KMS-11 (cell line): Measurements from ENCODE around the gene OSCP1.

ENCODE experiments used
- H2AFZ ChIP-seq: fragments of 200-600 bp; sonication (generic); 2 replicates; pipeline ENCODE4 v1.6.1; 2016; ENCODE audit warnings: antibody characterized with exemption, mixed run types, low read depth
- H3K27ac ChIP-seq: fragments of 200-600 bp; sonication (generic); 2 replicates; pipeline ENCODE4 v1.6.1; 2016; ENCODE audit warnings: mild to moderate bottlenecking, mixed run types
- H3K27me3 ChIP-seq: fragments of 200-600 bp; sonication (generic); 2 replicates; pipeline ENCODE4 v1.6.1; 2017; ENCODE audit warnings: mild to moderate bottlenecking, low read depth, mixed run types, moderate library complexity; ENCODE audit not compliant: insufficient read depth
- H3K36me3 ChIP-seq: fragments of 200-600 bp; sonication (generic); 2 replicates; pipeline ENCODE4 v1.6.1; 2017; ENCODE audit warnings: mild to moderate bottlenecking, mixed run types; ENCODE audit not compliant: insufficient read depth
- H3K4me1 ChIP-seq: fragments of 200-600 bp; sonication (generic); 2 replicates; pipeline ENCODE4 v1.6.1; 2016; ENCODE audit warnings: mild to moderate bottlenecking, low read depth, mixed run types; ENCODE audit not compliant: poor library complexity, severe bottlenecking
- H3K4me2 ChIP-seq: fragments of 200-600 bp; sonication (generic); 2 replicates; pipeline ENCODE4 v1.7.0; 2016; ENCODE audit warnings: mild to moderate bottlenecking, mixed run types
- H3K4me3 ChIP-seq: fragments of 200-600 bp; sonication (generic); IDR thresholded peaks from 2 replicates; pipeline ENCODE4 v1.6.1; 2017; ENCODE audit warnings: low read depth, low read length, mixed read lengths; ENCODE audit not compliant: insufficient read depth
- H3K79me2 ChIP-seq: fragments of 200-600 bp; sonication (generic); 2 replicates; pipeline ENCODE4 v1.6.1; 2016; ENCODE audit warnings: low read depth, mixed run types; ENCODE audit not compliant: insufficient read depth
- H3K9ac ChIP-seq: fragments of 200-600 bp; sonication (generic); 2 replicates; pipeline ENCODE4 v1.6.1; 2016; ENCODE audit warnings: mild to moderate bottlenecking, mixed run types
- H4K20me1 ChIP-seq: fragments of 200-600 bp; sonication (generic); 2 replicates; pipeline ENCODE4 v1.6.1; 2016; ENCODE audit warnings: mild to moderate bottlenecking, mixed run types; ENCODE audit not compliant: insufficient read depth
- TF ChIP-seq, protein P1 (sequence below): fragments of 200-600 bp; sonication (generic); conservative IDR thresholded peaks from 2 replicates; pipeline ENCODE4 v1.6.1; 2017; ENCODE audit warnings: low read depth, mild to moderate bottlenecking, antibody characterized with exemption, low read length, moderate library complexity, mixed read lengths

The OSCP1 gene

DNA sequence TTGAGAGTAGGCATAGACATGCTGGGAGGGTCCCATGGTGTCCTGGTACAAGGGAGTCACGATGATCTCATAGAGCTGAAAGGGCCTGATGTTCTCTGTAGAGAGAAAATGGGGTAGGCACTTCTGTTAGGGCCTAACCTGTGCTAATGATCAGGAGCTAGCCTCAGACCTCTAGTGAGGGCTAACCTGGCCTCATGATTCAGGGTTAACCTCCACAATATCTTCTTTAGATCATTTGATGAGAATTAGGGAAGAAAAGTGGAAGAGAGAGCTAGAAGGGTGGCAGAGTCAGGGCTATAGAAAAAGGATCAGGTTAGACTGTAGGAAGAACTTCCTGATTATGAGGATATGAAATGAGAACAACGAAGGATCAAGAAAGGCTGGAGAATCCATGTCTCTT, 18.9 kb upstream of the OSCP1 start:
- Histone ChIP-seq H3K9ac (no peak overlapping the region), H3K4me3 (no peak overlapping the region)

DNA sequence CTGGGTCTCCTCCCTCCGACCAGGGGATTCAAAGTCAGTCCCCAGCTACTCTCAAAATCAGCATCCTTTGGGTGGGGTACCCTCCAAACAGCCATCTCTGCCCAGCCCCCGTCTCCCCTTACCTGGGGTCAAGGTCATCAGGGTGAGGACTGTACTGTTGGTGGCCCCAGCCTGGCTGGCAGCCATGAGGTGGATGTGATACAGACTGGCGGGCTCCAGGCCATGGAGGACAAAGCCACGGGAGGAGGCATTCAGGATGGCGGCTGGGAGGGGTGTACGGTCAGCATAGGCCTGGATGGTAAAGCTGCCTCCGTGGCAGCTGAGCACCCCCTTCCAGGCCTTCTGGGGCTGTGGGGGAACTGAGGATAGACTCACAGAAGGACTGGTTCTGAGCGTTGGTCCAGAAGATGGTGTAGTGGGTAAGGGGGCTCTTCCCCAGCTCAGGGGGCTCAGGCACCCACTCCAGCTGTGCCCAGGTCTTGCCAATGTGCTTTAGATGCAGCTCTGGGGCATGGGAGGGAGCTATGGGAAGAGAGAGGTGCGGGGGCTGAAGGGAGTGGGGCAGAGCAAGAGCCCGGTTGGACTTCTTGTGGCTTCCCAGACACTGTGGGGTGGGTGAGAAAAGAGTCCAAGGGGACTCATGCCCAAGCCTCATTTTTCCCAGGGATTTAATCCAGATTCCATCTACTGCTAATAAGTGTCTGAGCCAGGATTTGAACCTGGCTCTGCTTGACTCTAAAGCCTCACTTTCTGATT, 17.6 kb upstream of the OSCP1 start:
- H3K36me3 ChIP-seq = no peaks in the 10 kb centered on the region
- H3K27me3 ChIP-seq = no peaks in the 10 kb centered on the region
- H3K4me3 ChIP-seq = no peak overlapping the region
- peaks cover 8% of the 10 kb centered on the region for H3K79me2 ChIP-seq
- peaks cover 12% of the 10 kb centered on the region for H3K4me1 ChIP-seq
- H3K4me2 ChIP-seq = no peak overlapping the region
- no peak overlapping the region for H3K27ac ChIP-seq
- no peak overlapping the region for H2AFZ ChIP-seq
- TF ChIP-seq, protein P1, sequence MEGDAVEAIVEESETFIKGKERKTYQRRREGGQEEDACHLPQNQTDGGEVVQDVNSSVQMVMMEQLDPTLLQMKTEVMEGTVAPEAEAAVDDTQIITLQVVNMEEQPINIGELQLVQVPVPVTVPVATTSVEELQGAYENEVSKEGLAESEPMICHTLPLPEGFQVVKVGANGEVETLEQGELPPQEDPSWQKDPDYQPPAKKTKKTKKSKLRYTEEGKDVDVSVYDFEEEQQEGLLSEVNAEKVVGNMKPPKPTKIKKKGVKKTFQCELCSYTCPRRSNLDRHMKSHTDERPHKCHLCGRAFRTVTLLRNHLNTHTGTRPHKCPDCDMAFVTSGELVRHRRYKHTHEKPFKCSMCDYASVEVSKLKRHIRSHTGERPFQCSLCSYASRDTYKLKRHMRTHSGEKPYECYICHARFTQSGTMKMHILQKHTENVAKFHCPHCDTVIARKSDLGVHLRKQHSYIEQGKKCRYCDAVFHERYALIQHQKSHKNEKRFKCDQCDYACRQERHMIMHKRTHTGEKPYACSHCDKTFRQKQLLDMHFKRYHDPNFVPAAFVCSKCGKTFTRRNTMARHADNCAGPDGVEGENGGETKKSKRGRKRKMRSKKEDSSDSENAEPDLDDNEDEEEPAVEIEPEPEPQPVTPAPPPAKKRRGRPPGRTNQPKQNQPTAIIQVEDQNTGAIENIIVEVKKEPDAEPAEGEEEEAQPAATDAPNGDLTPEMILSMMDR = no peak
- H3K9ac ChIP-seq = no peak overlapping the region
- no peaks in the 10 kb centered on the region for H4K20me1 ChIP-seq

More for the DNA sequence above, 18.9 kb upstream of the OSCP1 start:
- no peak overlapping the region for H3K4me2 ChIP-seq
- H3K36me3 ChIP-seq = no peaks in the 10 kb centered on the region
- H3K79me2 ChIP-seq = no peaks in the 10 kb centered on the region
- H3K27ac ChIP-seq = no peak overlapping the region
- TF ChIP-seq, protein P1 = no peak
- H3K4me1 ChIP-seq = peaks cover 18% of the 10 kb centered on the region
- H4K20me1 ChIP-seq = no peaks in the 10 kb centered on the region
- H2AFZ ChIP-seq = no peak overlapping the region
- H3K27me3 ChIP-seq = no peaks in the 10 kb centered on the region

DNA sequence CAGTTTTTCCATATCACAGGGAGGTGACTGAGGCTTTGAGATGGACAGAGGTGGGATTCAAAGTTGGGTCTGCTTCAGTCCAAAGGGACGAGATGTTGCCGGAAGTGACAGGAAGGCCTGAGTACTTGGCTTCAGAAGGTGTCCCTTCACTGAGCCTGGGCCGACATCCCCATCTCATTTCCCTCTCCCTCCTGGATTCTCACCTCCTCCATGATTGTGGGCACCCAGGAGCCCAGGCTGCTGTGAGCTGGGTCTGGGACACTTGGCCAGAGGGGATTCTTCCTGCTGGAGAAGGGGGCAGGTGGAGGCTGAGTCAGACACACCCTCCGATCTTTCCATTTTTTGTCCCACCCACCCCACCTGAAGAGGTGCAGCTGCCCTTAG, 16.8 kb upstream of the OSCP1 start:
- TF ChIP-seq, protein P1 = no peak
- no peaks in the 10 kb centered on the region for H4K20me1 ChIP-seq

DNA sequence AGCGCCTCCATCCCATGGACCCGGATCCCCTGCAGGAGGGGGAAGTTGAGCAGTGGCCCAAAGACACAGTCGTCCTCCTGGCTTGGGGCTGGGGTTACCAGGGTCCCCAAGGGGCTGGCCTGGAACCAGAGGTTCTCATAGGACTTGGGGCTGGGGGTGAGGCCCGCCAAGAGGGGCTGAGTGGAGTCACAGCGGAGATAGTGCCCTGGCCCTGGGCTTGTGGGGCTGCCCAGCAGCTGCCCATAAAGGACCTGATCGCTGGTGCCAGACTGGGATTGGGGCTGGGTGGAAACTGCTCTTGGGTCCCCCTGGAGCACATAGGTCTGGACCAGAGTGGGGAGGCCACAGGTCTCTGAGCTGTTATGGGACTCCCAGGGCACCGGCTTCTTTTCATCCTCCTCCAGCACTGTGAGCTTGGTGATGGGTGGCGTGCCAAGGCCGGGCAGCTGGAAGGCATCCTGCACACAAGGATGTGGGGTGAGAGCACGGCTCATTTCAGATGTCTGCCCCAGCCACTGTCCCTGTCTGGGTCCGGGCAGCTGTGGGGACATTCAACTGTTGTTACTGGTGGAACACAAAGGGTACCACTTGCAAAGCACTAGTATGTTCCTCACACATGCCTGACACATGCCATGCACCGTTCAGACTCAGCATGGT, 16.2 kb upstream of the OSCP1 start:
- H3K79me2 ChIP-seq = peaks cover 8% of the 10 kb centered on the region
- TF ChIP-seq, protein P1 = no peak

More for the DNA sequence above, 16.8 kb upstream of the OSCP1 start:
- Histone ChIP-seq H3K27me3 (no peaks in the 10 kb centered on the region), H3K4me1 (peaks cover 17% of the 10 kb centered on the region), H2AFZ (no peak overlapping the region), H3K27ac (no peak overlapping the region), H3K9ac (no peak overlapping the region), H3K36me3 (no peaks in the 10 kb centered on the region), H3K4me2 (no peak overlapping the region), H3K79me2 (peaks cover 8% of the 10 kb centered on the region), H3K4me3 (no peak overlapping the region)

More for the DNA sequence above, 16.2 kb upstream of the OSCP1 start:
- Histone ChIP-seq H4K20me1 (no peaks in the 10 kb centered on the region), H3K4me3 (no peak overlapping the region), H3K9ac (no peak overlapping the region), H3K4me1 (peaks cover 19% of the 10 kb centered on the region), H3K36me3 (no peaks in the 10 kb centered on the region), H3K27me3 (no peaks in the 10 kb centered on the region), H3K4me2 (no peak overlapping the region), H3K27ac (no peak overlapping the region), H2AFZ (no peak overlapping the region)
